PC-3 (cell line): ENCODE measurements around the gene MALSU1. TPM values are rescaled to one million over a fixed set of nuclear protein-coding genes. Genes with fewer than 3 reads are reported as not detected.

Source experiments
- ATAC-seq: fragments of 200-7000 bp; cut with Tn5 transposase; 2 replicates; pipeline ENCODE4 v1.9.1; 2020; ENCODE audit warnings: mild to moderate bottlenecking, moderate library complexity
- Bru-seq: library from RNA; stranded (reverse); fragments of 400-500 nt; gene quantifications from one replicate; lab custom pipeline; 2021; lab: Mats Ljungman, UMichigan
- BruChase-seq, 2 experiments: library from RNA; stranded (reverse); fragments of 400-500 nt; gene quantifications; one replicate each; lab custom pipeline; 2021; lab: Mats Ljungman, UMichigan
- BruUV-seq: library from RNA; stranded (reverse); fragments of 400-500 nt; replicated peaks from 2 replicates; lab custom pipeline; 2021; lab: Mats Ljungman, UMichigan
- CTCF ChIA-PET: fragments of 300-600 bp; sonication (Branson Sonifier 250); formaldehyde crosslinking; loops from one replicate; lab custom pipeline; 2022; ENCODE audit warnings: antibody characterized with exemption; lab: Charles Lee
- POLR2A ChIA-PET: fragments of 300-600 bp; sonication (Branson Sonifier 250); formaldehyde crosslinking; loops from one replicate; lab custom pipeline; 2022; ENCODE audit warnings: antibody characterized with exemption; ENCODE audit not compliant: unreplicated experiment; lab: Charles Lee
- DNase-seq: peaks from one replicate; pipeline ENCODE4 v3.0.0-alpha.2; 2015
- H2AFZ ChIP-seq: fragments of 300-600 bp; sonication (generic); 2 replicates; pipeline ENCODE4 v1.6.0; 2016; ENCODE audit warnings: antibody characterized with exemption, low read length
- H3F3A ChIP-seq: fragments of 300-600 bp; sonication (generic); one replicate; pipeline ENCODE4 v1.6.0; 2017; ENCODE audit warnings: antibody characterized with exemption, low read length, control low read depth, mild to moderate bottlenecking; ENCODE audit not compliant: unreplicated experiment
- H3K27ac ChIP-seq: fragments of 300-600 bp; sonication (generic); 2 replicates; pipeline ENCODE4 v1.5.1; 2016; ENCODE audit warnings: mild to moderate bottlenecking, low read length
- H3K27me3 ChIP-seq: fragments of 300-600 bp; sonication (generic); 2 replicates; pipeline ENCODE4 v1.6.1; 2016; ENCODE audit warnings: low read length, mixed read lengths
- H3K36me3 ChIP-seq: fragments of 300-600 bp; sonication (generic); 2 replicates; pipeline ENCODE4 v1.6.1; 2016; ENCODE audit warnings: low read depth, mixed run types, low read length, mixed read lengths
- H3K4me1 ChIP-seq: fragments of 300-600 bp; sonication (generic); 2 replicates; pipeline ENCODE4 v1.5.1; 2016; ENCODE audit warnings: low read length; ENCODE audit not compliant: insufficient read depth
- H3K4me2 ChIP-seq: fragments of 300-600 bp; sonication (generic); 2 replicates; pipeline ENCODE4 v1.6.0; 2016; ENCODE audit warnings: low read length
- H3K4me3 ChIP-seq: fragments of 300-600 bp; sonication (generic); 2 replicates; pipeline ENCODE4 v1.5.1; 2016; ENCODE audit warnings: mild to moderate bottlenecking, low read length, mixed read lengths
- H3K79me2 ChIP-seq: fragments of 300-600 bp; sonication (generic); 2 replicates; pipeline ENCODE4 v1.6.1; 2017; ENCODE audit warnings: low read length, mixed read lengths
- H3K9ac ChIP-seq: fragments of 300-600 bp; sonication (generic); 2 replicates; pipeline ENCODE4 v1.6.0; 2016; ENCODE audit warnings: mild to moderate bottlenecking, low read length
- H3K9me2 ChIP-seq: fragments of 300-600 bp; sonication (generic); replicated peaks from 2 replicates; pipeline ENCODE4 v1.6.1; 2016; ENCODE audit warnings: mixed run types, low read length, mixed read lengths
- H3K9me3 ChIP-seq: fragments of 300-600 bp; sonication (generic); 2 replicates; pipeline ENCODE4 v1.6.1; 2016; ENCODE audit warnings: low read length, mixed read lengths
- H4K20me1 ChIP-seq: fragments of 300-600 bp; sonication (generic); 2 replicates; pipeline ENCODE4 v1.6.1; 2016; ENCODE audit warnings: low read length, mixed read lengths
- CTCF ChIP-seq: fragments of 300-600 bp; sonication (generic); conservative IDR thresholded peaks from 2 replicates; pipeline ENCODE4 v1.5.1; 2017; ENCODE audit warnings: antibody characterized with exemption, low read depth, mild to moderate bottlenecking, low read length
- EZH2 ChIP-seq: fragments of 300-600 bp; sonication (generic); IDR thresholded peaks from one replicate; pipeline ENCODE4 v1.6.1; 2017; ENCODE audit warnings: antibody characterized with exemption, mild to moderate bottlenecking, low read length; ENCODE audit not compliant: unreplicated experiment
- EZH2phosphoT487 ChIP-seq: fragments of 300-600 bp; sonication (generic); IDR thresholded peaks from 2 replicates; pipeline ENCODE4 v1.6.1; 2018; ENCODE audit warnings: mild to moderate bottlenecking, antibody characterized with exemption, low read length, borderline replicate concordance
- intact Hi-C: fragments of 100-400 bp; cut with micrococcal nuclease; formaldehyde crosslinking; loops from 2 replicates; pipeline ENCODE4 v1.9.0; 2023
- long read RNA-seq: library from polyadenylated mRNA; unstranded; transcript quantifications from one replicate; pipeline ENCODE4 v2.0.0, GENCODE V29; 2021; ENCODE audit not compliant: unreplicated experiment
- total RNA-seq: library from RNA; depleted of rRNA; stranded (reverse); fragments of >200 nt; gene quantifications from 2 replicates; pipeline ENCODE4 v1.2.3, GENCODE V29; 2014; rRNA removed

MALSU1 gene
- total RNA-seq (284 and 306 TPM in 2 replicates), Bru-seq, nascent RNA (percentile 88 among the genes with signal in this experiment), BruChase-seq, experiment 1, labeled RNA remaining after a 6-hour chase (percentile 82 among the genes with signal in this experiment), BruChase-seq, experiment 2, labeled RNA remaining after a 2-hour chase (percentile 87 among the genes with signal in this experiment)
- long read RNA-seq, transcript MALSU1-202 (4 exons, 3,044 nt) = major isoform, 48 of 55 reads
- long read RNA-seq, partial matches to known transcripts = 1 of 55 reads
- long read RNA-seq, other reads (novel, unspliced or antisense) = 5 of 55 reads

- Histone ChIP-seq H3K36me3 (peaks cover 18% of the 10 kb centered on the region), H3K27me3 (no peaks in the 10 kb centered on the region), H3K4me1 (peaks cover 22% of the 10 kb centered on the region), H4K20me1 (peaks cover 15% of the 10 kb centered on the region), H3K79me2 (peaks cover 49% of the 10 kb centered on the region), H3K9me2 (no peaks in the 10 kb centered on the region), H3K27ac (peak within 1 kb of the TSS; percentile 50), H3F3A (no peaks in the 10 kb centered on the region), H3K9me3 (no peaks in the 10 kb centered on the region), H3K4me3 (peak within 1 kb of the TSS; percentile 97), H3K4me2 (peak within 1 kb of the TSS; percentile 91), H3K9ac (peak within 1 kb of the TSS; percentile 93), H2AFZ (peak within 1 kb of the TSS; percentile 79)
- TSS peak; percentile 100 for BruUV-seq
- ChIA-PET CTCF (interaction anchor here (0.5 to 1.0 kb wide), 3 partner anchors 26 to 112 kb away, joined by 3 to 5 read pairs (median 4); no protein-coding TSS in a partner anchor), POLR2A (interaction anchor here (0.5 to 0.6 kb wide), 4 partner anchors 111 to 1069 kb away, joined by 3 to 5 read pairs (median 4); no protein-coding TSS in a partner anchor)
- peak; percentile 99 for ATAC-seq
- intact Hi-C loops = loop anchor here (1.0 to 5.0 kb wide), 2 partner anchors 33 to 58 kb away; no protein-coding TSS in a partner anchor
- TF ChIP-seq EZH2phosphoT487 (no peak), CTCF (no peak), EZH2 (no peak)
- DNase-seq = peak; percentile 96
These were observed at the start of gene MALSU1 for GRCh38 chr7:23298885-23299769. Gene MALSU1 (plus strand): TSS chr7:23299339. CDS start chr7:23299353, 14 bp downstream.

- Histone ChIP-seq H4K20me1 (no peaks in the 10 kb centered on the region), H3F3A (no peaks in the 10 kb centered on the region), H3K27ac (no peak overlapping the region), H3K9me2 (no peaks in the 10 kb centered on the region), H3K9me3 (0 out of 2 replicates have a peak, but pooled peaks cover 4% of the 10 kb centered on the region), H3K79me2 (no peaks in the 10 kb centered on the region), H3K9ac (no peak overlapping the region), H3K4me1 (no peaks in the 10 kb centered on the region), H3K36me3 (no peaks in the 10 kb centered on the region), H3K27me3 (peaks cover 16% of the 10 kb centered on the region; the same call in 1 of the 2 replicates), H3K4me2 (no peak overlapping the region), H3K4me3 (no peak overlapping the region), H2AFZ (no peak overlapping the region)
- intact Hi-C loops = no loop called here
- ATAC-seq (no peak), DNase-seq (no peak)
- CTCF ChIA-PET = interaction anchor here (0.6 kb wide), 1 partner anchor 30 kb away, joined by 3 read pairs; no protein-coding TSS in a partner anchor
- TF ChIP-seq EZH2phosphoT487 (no peak), CTCF (no peak), EZH2 (no peak)
- POLR2A ChIA-PET = no interaction called here
- BruUV-seq = no TSS peak
These were observed 49.7 kb upstream of the MALSU1 start for GRCh38 chr7:23249486-23249885.
